C1 segment of cervical spinal cord (tissue), 14 donors: ENCODE measurements around the gene IFFO2.

ENCODE experiments used
- DNase-seq, 14 donors: peaks; one replicate each; lab custom pipeline; 2025; lab: John Stamatoyannopoulos, UW

IFFO2 gene

GRCh38 chr1:18920931-18921330, 35.5 kb downstream of the IFFO2 start:
- peak in 1 of 14 donors; percentile 43 for DNase-seq

- no peak for DNase-seq
Observed at GRCh38 chr1:18919956-18920355, 36.5 kb downstream of the IFFO2 start.

- peak in 1 of 14 donors; percentile 42 for DNase-seq
Observed at GRCh38 chr1:18919197-18919905, 37.1 kb downstream of the IFFO2 start.

GRCh38 chr1:18918417-18918816, 38.1 kb downstream of the IFFO2 start:
- DNase-seq: no peak

GRCh38 chr1:18917071-18917799, 39.2 kb downstream of the IFFO2 start:
- no peak for DNase-seq

GRCh38 chr1:18915341-18915740, 41.1 kb downstream of the IFFO2 start:
- no peak for DNase-seq

GRCh38 chr1:18913065-18913835, 43.2 kb downstream of the IFFO2 start:
- DNase-seq: peak in 13 of 14 donors; percentile 26 to 89 (median 72)

- DNase-seq: no peak
Observed at GRCh38 chr1:18912550-18912949, 43.9 kb downstream of the IFFO2 start.

GRCh38 chr1:18908911-18909771, 47.3 kb downstream of the IFFO2 start:
- DNase-seq: no peak

- peak in 3 of 14 donors; percentile 38 to 41 (median 39) for DNase-seq
Observed at GRCh38 chr1:18907917-18908845, 48.3 kb downstream of the IFFO2 start.

- peak in 12 of 14 donors; percentile 34 to 76 (median 64) for DNase-seq
Observed at GRCh38 chr1:18907021-18907916, 49.2 kb downstream of the IFFO2 start.

- no peak for DNase-seq
Observed at GRCh38 chr1:18903291-18903756, 53.2 kb downstream of the IFFO2 start.

GRCh38 chr1:18902523-18903290, 53.8 kb downstream of the IFFO2 start, which contains the start of gene ALDH4A1:
Gene ALDH4A1, minus strand, starts transcription at chr1:18902555. Its CDS starts 32 bp downstream, at chr1:18902523.
- DNase-seq: peak; percentile 80 to 98 (median 92)

- peak in 1 of 14 donors; percentile 39 for DNase-seq
Observed at GRCh38 chr1:18901952-18902522, 54.4 kb downstream of the IFFO2 start.

GRCh38 chr1:18901147-18901951, 55.1 kb downstream of the IFFO2 start:
- DNase-seq: no peak

GRCh38 chr1:18900303-18900841, 56.1 kb downstream of the IFFO2 start:
- DNase-seq: peak in 5 of 14 donors; percentile 4 to 58 (median 14)
